ENCODE results near the gene TMEM33.

GRCh38 chr4:41985151-41985550 is 49.9 kb downstream of the TMEM33 start:
- TF ChIP-seq CTCF (IDR thresholded peaks at IDR 0.05) (no peak), TAF1 (IDR thresholded peaks at IDR 0.05; ENCODE audit: borderline replicate concordance, low read depth, low read length) (no peak), FOSL2 (IDR thresholded peaks at IDR 0.05; ENCODE audit: borderline replicate concordance, low read depth) (no peak), FOXJ3 (CRISPR knock-in tag; IDR thresholded peaks at IDR 0.05) (no peak), FOXM1 (IDR thresholded peaks at IDR 0.05; ENCODE audit: low read depth) (no peak), RFX5 (IDR thresholded peaks at IDR 0.05; ENCODE audit: low read length) (no peak), SMC3 (IDR thresholded peaks at IDR 0.05; ENCODE audit: low read depth, low read length) (no peak), USF2 (IDR thresholded peaks at IDR 0.05; ENCODE audit: borderline replicate concordance, low read depth, low read length) (no peak), GABPA (IDR thresholded peaks at IDR 0.05; ENCODE audit: low read depth) (no peak), POLR2AphosphoS5 (IDR thresholded peaks at IDR 0.05; ENCODE audit: low read depth, low read length) (no peak), GATA2 (CRISPR knock-in tag; IDR thresholded peaks at IDR 0.05) (no peak), EZH2phosphoT487 (IDR thresholded peaks at IDR 0.05; ENCODE audit: borderline replicate concordance, low read depth) (no peak), RXRA (IDR thresholded peaks at IDR 0.05; ENCODE audit: borderline replicate concordance, low read depth) (no peak)
